Left cardiac atrium (tissue), 4 donors: Measurements from ENCODE around the gene AFF1. TPM values are rescaled to one million over a fixed set of nuclear protein-coding genes. Genes with fewer than 3 reads are reported as not detected.
"Not testable (repeated sequence)": the region's sequence is repeated elsewhere in the genome, so short reads cannot be mapped to it uniquely, and the experiment has no call there.

ENCODE experiments used
- ATAC-seq, 2 donors: fragments of 200-7000 bp; cut with Tn5 transposase; one replicate each; pipeline ENCODE4 v1.9.1; 2020; ENCODE audit warnings: mild to moderate bottlenecking in 2 of 2, moderate library complexity in 2 of 2
- DNase-seq: peaks from one replicate; pipeline ENCODE4 v3.0.0-alpha.2; 2020
- intact Hi-C, 2 donors: fragments of 100-400 bp; cut with DNase I; formaldehyde crosslinking; loops; one replicate each; pipeline versions ENCODE4 v1.14.1 to v1.15.1; 2022 to 2023
- total RNA-seq, 2 donors: library from RNA; stranded (reverse); fragmentation: NEBNext Ultra II Directional; extraction: Animal tissue kit (Norgen Biotek cat#: 25700); gene quantifications; one replicate each; pipeline ENCODE4 v1.2.1, GENCODE V29; 2021
- donor health status: DM: no; HTN: yes; CAD: no.
- donor health status: DM: no; HTN: yes; CAD: no; lungs with severe emphysema.
- donor health status: DM: yes; HTN: yes; CAD: no.
- donor health status: Dilated cardiomyopathy.

Gene AFF1
- total RNA-seq, 2 donors from 2014 or later = 68.1 to 78.4 TPM

GRCh38 chr4:86968547-86968946 is 33.7 kb downstream of the AFF1 start:
- DNase-seq (no peak), ATAC-seq (no peak)
- intact Hi-C loops = no loop called here

GRCh38 chr4:86970447-86971354 is 35.9 kb downstream of the AFF1 start:
- DNase-seq (no peak), ATAC-seq (no peak)
- intact Hi-C loops = no loop called here

- intact Hi-C loops = no loop called here
- DNase-seq = no peak
- no peak for ATAC-seq
These were observed 36.5 kb downstream of the AFF1 start for GRCh38 chr4:86971355-86971683.

GRCh38 chr4:86972997-86973396 is 38.2 kb downstream of the AFF1 start:
- intact Hi-C loops = no loop called here
- DNase-seq = no peak

GRCh38 chr4:86973668-86974067 is 38.9 kb downstream of the AFF1 start:
- intact Hi-C loops = no loop called here
- DNase-seq (no peak), ATAC-seq (no peak)

More at GRCh38 chr4:86972997-86973396, 38.2 kb downstream of the AFF1 start:
- peak; percentile 65 to 72 for ATAC-seq

GRCh38 chr4:86974551-86974994 is 39.8 kb downstream of the AFF1 start:
- ATAC-seq (no peak), DNase-seq (no peak)
- intact Hi-C loops = no loop called here

GRCh38 chr4:86975927-86976326 is 41.1 kb downstream of the AFF1 start:
- DNase-seq = no peak
- no peak for ATAC-seq
- intact Hi-C loops = no loop called here

- ATAC-seq (no peak), DNase-seq (no peak)
- intact Hi-C loops = no loop called here
These were observed 42.1 kb downstream of the AFF1 start for GRCh38 chr4:86976801-86977485.

- intact Hi-C loops = no loop called here
- ATAC-seq (peak in 1 of 2 donors; percentile 81), DNase-seq (no peak)
These were observed 42.9 kb downstream of the AFF1 start for GRCh38 chr4:86977621-86978184.

- no peak for DNase-seq
- intact Hi-C loops = no loop called here
- no peak for ATAC-seq
These were observed 43.9 kb downstream of the AFF1 start for GRCh38 chr4:86978709-86979108.

GRCh38 chr4:86980230-86980629 is 45.4 kb downstream of the AFF1 start:
- ATAC-seq = no peak

GRCh38 chr4:86981789-86982188 is 47.0 kb downstream of the AFF1 start:
- peak; percentile 53 to 63 for ATAC-seq
- no peak for DNase-seq
- intact Hi-C loops = no loop called here

More at GRCh38 chr4:86980230-86980629, 45.4 kb downstream of the AFF1 start:
- DNase-seq = no peak
- intact Hi-C loops = no loop called here

GRCh38 chr4:86985852-86986251 is 51.0 kb downstream of the AFF1 start:
- DNase-seq, ATAC-seq, intact Hi-C loops: not testable (repeated sequence)

- DNase-seq, ATAC-seq, intact Hi-C loops: not testable (repeated sequence)
These were observed 54.8 kb downstream of the AFF1 start for GRCh38 chr4:86989658-86990057.

GRCh38 chr4:86990510-86990909 is 55.7 kb downstream of the AFF1 start:
- intact Hi-C loops = no loop called here
- ATAC-seq = no peak
- no peak for DNase-seq

- intact Hi-C loops = no loop called here
- DNase-seq (no peak), ATAC-seq (no peak)
These were observed 57.2 kb downstream of the AFF1 start for GRCh38 chr4:86991994-86992393.

- ATAC-seq = peak; percentile 66 to 74
- intact Hi-C loops = no loop called here
- no peak for DNase-seq
These were observed 59.3 kb downstream of the AFF1 start for GRCh38 chr4:86993909-86994681.

GRCh38 chr4:86994686-86995085 is 59.9 kb downstream of the AFF1 start:
- intact Hi-C loops = no loop called here
- DNase-seq (no peak), ATAC-seq (peak; percentile 5 to 10)

GRCh38 chr4:86996510-86996909 is 61.7 kb downstream of the AFF1 start:
- intact Hi-C loops, DNase-seq: not testable (repeated sequence)

More at GRCh38 chr4:86996510-86996909, 61.7 kb downstream of the AFF1 start:
- ATAC-seq = not testable (repeated sequence)
